NCI-H128 (cell line): ENCODE measurements around the gene SCYL1.
A peak's percentile ranks its signal among the peaks of the same experiment; 100 is the strongest.

ENCODE experiments used
- DNase-seq: peaks from one replicate; lab custom pipeline; 2025; ENCODE audit not compliant: unreplicated experiment; lab: John Stamatoyannopoulos, UW

The SCYL1 gene

GRCh38 chr11:65524741-65525545, at the start of gene SCYL1:
Gene SCYL1 (plus strand): TSS chr11:65525083. CDS start chr11:65525154, 71 bp downstream.
- DNase-seq = peak; percentile 39

- DNase-seq = no peak
Observed at GRCh38 chr11:65476632-65477148, 48.2 kb upstream of the SCYL1 start.

GRCh38 chr11:65477149-65477965, 47.5 kb upstream of the SCYL1 start:
- DNase-seq = peak; percentile 90

- no peak for DNase-seq
Observed at GRCh38 chr11:65478388-65479183, 46.3 kb upstream of the SCYL1 start.

GRCh38 chr11:65479184-65480145, 45.4 kb upstream of the SCYL1 start:
- DNase-seq = no peak

GRCh38 chr11:65482306-65482850, 42.5 kb upstream of the SCYL1 start:
- no peak for DNase-seq

GRCh38 chr11:65485920-65486219, 39.0 kb upstream of the SCYL1 start:
- no peak for DNase-seq

- DNase-seq = no peak
Observed at GRCh38 chr11:65486570-65487466, 38.1 kb upstream of the SCYL1 start.

- peak; percentile 96 for DNase-seq
Observed at GRCh38 chr11:65487467-65488272, 37.2 kb upstream of the SCYL1 start.

- no peak for DNase-seq
Observed at GRCh38 chr11:65488273-65489034, 36.4 kb upstream of the SCYL1 start.

GRCh38 chr11:65489035-65489705, 35.7 kb upstream of the SCYL1 start:
- no peak for DNase-seq

GRCh38 chr11:65489706-65490320, 35.1 kb upstream of the SCYL1 start:
- no peak for DNase-seq

- no peak for DNase-seq
Observed at GRCh38 chr11:65491163-65491465, 33.8 kb upstream of the SCYL1 start.

- peak; percentile 47 for DNase-seq
Observed at GRCh38 chr11:65491614-65492386, 33.1 kb upstream of the SCYL1 start.

GRCh38 chr11:65492387-65492636, 32.6 kb upstream of the SCYL1 start:
- DNase-seq = no peak
